SK-N-SH (cell line): ENCODE results near the gene DNAH11. TPM values are rescaled to one million over a fixed set of nuclear protein-coding genes. Genes with fewer than 3 reads are reported as not detected.

Source experiments
- CTCF ChIA-PET: fragments of 300-600, 350-600 bp; formaldehyde crosslinking; extraction: SDS; loops from one replicate; lab custom pipeline; 2021; lab: Yijun Ruan, JAX
- POLR2A ChIA-PET: fragments of 350-600 bp; sonication (Branson Sonifier 250); formaldehyde crosslinking; extraction: SDS; loops from one replicate; lab custom pipeline; 2020; ENCODE audit warnings: antibody characterized with exemption, inconsistent platforms; lab: Yijun Ruan, JAX
- DNase-seq: peaks from one replicate; pipeline ENCODE4 v3.0.0; 2012
- H2AFZ ChIP-seq: fragments of 200-600 bp; sonication (generic); 2 replicates; pipeline ENCODE4 v1.8.1; 2016; ENCODE audit warnings: antibody characterized with exemption, mild to moderate bottlenecking, low read depth
- H3F3A ChIP-seq: fragments of 200-600 bp; sonication (generic); replicated peaks from 2 replicates; pipeline ENCODE3; 2016; ENCODE audit warnings: antibody characterized with exemption, mild to moderate bottlenecking; ENCODE audit not compliant: insufficient read depth
- H3K27ac ChIP-seq, 2 experiments: fragments of 200-500 bp in 1 of 2; fragments of 200-600 bp in 1 of 2; sonication (Bioruptor generic) in 1 of 2; sonication (generic), shearing (Covaris generic) in 1 of 2; 2 replicates each; pipeline versions ENCODE4 v1.5.1 to v1.6.1; 2014 to 2016; ENCODE audit warnings: low read depth in 2 of 2, inconsistent platforms in 1 of 2, low read length in 1 of 2, mild to moderate bottlenecking in 1 of 2, mixed read lengths in 1 of 2
- H3K27me3 ChIP-seq: fragments of 200-600 bp; sonication (generic), shearing (Covaris generic); 2 replicates; pipeline ENCODE4 v1.6.1; 2016; ENCODE audit warnings: mixed run types; ENCODE audit not compliant: insufficient read depth
- H3K36me3 ChIP-seq, 2 experiments: fragments of 200-500 bp in 1 of 2; fragments of 200-600 bp in 1 of 2; sonication (Bioruptor generic) in 1 of 2; sonication (generic) in 1 of 2; replicated peaks in 1 of 2; 2 replicates each; pipeline versions ENCODE3 to v1.5.1; 2014 to 2016; ENCODE audit warnings: low read length in 1 of 2, mild to moderate bottlenecking in 1 of 2; ENCODE audit not compliant: insufficient read depth in 2 of 2, control insufficient read depth in 1 of 2
- H3K4me1 ChIP-seq, 2 experiments: fragments of 200-500 bp in 1 of 2; fragments of 200-600 bp in 1 of 2; sonication (Bioruptor generic) in 1 of 2; sonication (generic), shearing (Covaris generic) in 1 of 2; 2 replicates each; pipeline versions ENCODE4 v1.5.1 to v1.6.1; 2014 to 2016; ENCODE audit warnings: low read depth in 1 of 2, low read length in 1 of 2, mixed run types in 1 of 2; ENCODE audit not compliant: insufficient read depth in 2 of 2, control insufficient read depth in 1 of 2
- H3K4me2 ChIP-seq: fragments of 200-600 bp; sonication (generic), shearing (Covaris generic); 2 replicates; pipeline ENCODE4 v1.6.1; 2017; ENCODE audit warnings: mixed run types
- H3K4me3 ChIP-seq, 2 experiments: fragments of 200-500 bp in 1 of 2; fragments of 200-600 bp in 1 of 2; sonication (Bioruptor generic) in 1 of 2; sonication (generic), shearing (Covaris generic) in 1 of 2; 2 replicates each; pipeline versions ENCODE4 v1.5.1 to v1.8.1; 2014 to 2016; ENCODE audit warnings: low read depth in 2 of 2, inconsistent platforms in 1 of 2, low read length in 1 of 2, mild to moderate bottlenecking in 1 of 2, mixed read lengths in 1 of 2, moderate library complexity in 1 of 2
- H3K79me2 ChIP-seq: fragments of 200-600 bp; sonication (generic); 2 replicates; pipeline ENCODE4 v1.8.1; 2017; ENCODE audit warnings: mild to moderate bottlenecking; ENCODE audit not compliant: insufficient read depth
- H3K9ac ChIP-seq: fragments of 200-600 bp; sonication (generic); 2 replicates; pipeline ENCODE4 v1.6.1; 2017; ENCODE audit warnings: mixed run types
- H3K9me2 ChIP-seq: fragments of 200-600 bp; sonication (generic); 2 replicates; pipeline ENCODE4 v1.6.1; 2017; ENCODE audit warnings: mixed run types
- H3K9me3 ChIP-seq: fragments of 200-600 bp; sonication (generic); 2 replicates; pipeline ENCODE4 v1.6.1; 2017; ENCODE audit warnings: mixed run types, mild to moderate bottlenecking, moderate library complexity
- H4K20me1 ChIP-seq: fragments of 200-600 bp; sonication (generic); 2 replicates; pipeline ENCODE4 v1.6.1; 2017; ENCODE audit warnings: mild to moderate bottlenecking, mixed run types; ENCODE audit not compliant: insufficient read depth
- CHD2 ChIP-seq: fragments of 150-350 bp; IDR thresholded peaks from 2 replicates; pipeline ENCODE4 v1.6.1; 2018; ENCODE audit warnings: low read length; ENCODE audit not compliant: partially characterized antibody
- CTCF ChIP-seq: fragments of 200-600 bp; sonication (generic); IDR thresholded peaks from 2 replicates; pipeline ENCODE4 v1.6.1; 2017; ENCODE audit warnings: antibody characterized with exemption, mild to moderate bottlenecking, moderate library complexity
- EP300 ChIP-seq, 2 experiments: IDR thresholded peaks; 2 replicates each; pipeline versions ENCODE4 v1.4.0 to v1.6.1; 2012; ENCODE audit warnings: borderline replicate concordance in 1 of 2, low read depth in 1 of 2, low read length in 1 of 2
- EZH2phosphoT487 ChIP-seq: fragments of 200-600 bp; sonication (generic); IDR thresholded peaks from 2 replicates; pipeline ENCODE4 v1.6.1; 2017; ENCODE audit warnings: low read depth, mixed run types, mild to moderate bottlenecking, antibody characterized with exemption, moderate library complexity, borderline replicate concordance
- FOSL2 ChIP-seq: IDR thresholded peaks from 2 replicates; pipeline ENCODE4 v1.4.0; 2012; ENCODE audit warnings: low read depth, mild to moderate bottlenecking, moderate library complexity, borderline replicate concordance
- FOXM1 ChIP-seq: IDR thresholded peaks from 2 replicates; pipeline ENCODE4 v1.4.0; 2012; ENCODE audit warnings: low read depth, mild to moderate bottlenecking
- JUND ChIP-seq: IDR thresholded peaks from 2 replicates; pipeline ENCODE4 v1.4.0; 2012
- MXI1 ChIP-seq: IDR thresholded peaks from 2 replicates; pipeline ENCODE4 v1.6.1; 2012; ENCODE audit warnings: mild to moderate bottlenecking, low read depth, low read length, improper control_type of control experiment
- RFX5 ChIP-seq: IDR thresholded peaks from 2 replicates; pipeline ENCODE4 v1.6.1; 2012; ENCODE audit warnings: mild to moderate bottlenecking, improper control_type of control experiment, low read length
- SMC3 ChIP-seq: IDR thresholded peaks from 2 replicates; pipeline ENCODE4 v1.6.1; 2012; ENCODE audit warnings: low read depth, low read length, improper control_type of control experiment
- TAF1 ChIP-seq: IDR thresholded peaks from 2 replicates; pipeline ENCODE4 v1.6.1; 2012; ENCODE audit warnings: low read depth, mild to moderate bottlenecking, low read length, moderate library complexity, borderline replicate concordance
- TEAD4 ChIP-seq: IDR thresholded peaks from 2 replicates; pipeline ENCODE4 v1.4.0; 2012; ENCODE audit warnings: mild to moderate bottlenecking, borderline replicate concordance; ENCODE audit not compliant: insufficient read depth
- USF2 ChIP-seq: fragments of 150-350 bp; IDR thresholded peaks from 2 replicates; pipeline ENCODE4 v1.6.1; 2017; ENCODE audit warnings: antibody characterized with exemption, low read length, low read depth, borderline replicate concordance
- YY1 ChIP-seq: IDR thresholded peaks from 2 replicates; pipeline ENCODE4 v1.4.0; 2012; ENCODE audit warnings: low read depth, mild to moderate bottlenecking
- ZBTB33 ChIP-seq: IDR thresholded peaks from 2 replicates; pipeline ENCODE4 v1.4.0; 2012; ENCODE audit warnings: low read depth, borderline replicate concordance
- WGBS: methylation state at CpG from one replicate; pipeline ENCODE4 v1.1.6; 2017; ENCODE audit warnings: low lambda C conversion rate; 5-methylcytosine and 5-hydroxymethylcytosine counted together
- polyA plus RNA-seq, 3 experiments: library from polyadenylated mRNA; depleted of rRNA; stranded (reverse); fragments of >200 nt; gene quantifications; 2 replicates each; pipeline ENCODE4 v1.2.3, GENCODE V29; 2012
- TF ChIP-seq, protein P1 (sequence below): IDR thresholded peaks from 2 replicates; pipeline ENCODE4 v1.4.0; 2012; ENCODE audit warnings: low read depth
- TF ChIP-seq, protein P2 (sequence below): fragments of 150-350 bp; IDR thresholded peaks from 2 replicates; pipeline ENCODE4 v1.6.1; 2016; ENCODE audit warnings: mild to moderate bottlenecking, low read depth, low read length

DNAH11 gene
- polyA plus RNA-seq, 1 of the 3 experiments (the other 2 are of a cell fraction) = 0.77 TPM

DNA sequence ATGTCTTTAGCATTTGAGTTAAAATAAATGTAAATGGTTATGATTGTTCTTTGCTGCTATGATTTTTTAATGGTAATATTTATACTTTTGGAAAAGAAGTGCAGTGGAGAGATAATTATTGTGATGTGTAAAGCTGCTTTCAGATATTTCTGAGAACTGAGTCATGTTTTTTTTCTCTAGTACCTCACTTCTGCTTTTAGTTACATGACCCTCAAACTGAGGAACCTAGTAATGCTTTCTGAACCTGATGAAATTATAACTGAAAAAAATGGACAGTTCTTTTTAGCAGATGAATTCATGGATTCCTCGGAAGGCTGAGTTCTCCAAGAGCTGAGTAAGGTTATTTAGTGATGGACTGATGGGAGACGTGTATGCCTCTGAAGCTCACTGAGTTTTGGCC lies 235.1 kb downstream of the DNAH11 start:
- no peaks in the 10 kb centered on the region for H3K9me3 ChIP-seq
- no peak overlapping the region for H3K9ac ChIP-seq
- no peak overlapping the region for H2AFZ ChIP-seq
- H3K4me2 ChIP-seq = no peak overlapping the region
- no peak overlapping the region for H3K4me3 ChIP-seq
- H3F3A ChIP-seq = no peaks in the 10 kb centered on the region
- no peaks in the 10 kb centered on the region for H3K79me2 ChIP-seq
- no peaks in the 10 kb centered on the region for H3K9me2 ChIP-seq
- H3K36me3 ChIP-seq = no peaks in the 10 kb centered on the region
- ChIA-PET POLR2A (no interaction called here), CTCF (interaction anchor here (1.2 to 1.4 kb wide), 2 partner anchors 10 to 305 kb away, joined by 3 to 6 read pairs; no protein-coding TSS in a partner anchor)
- no peaks in the 10 kb centered on the region; the same call in 1 of the 2 replicates for H3K27me3 ChIP-seq
- no peak overlapping the region for H3K27ac ChIP-seq
- no peaks in the 10 kb centered on the region for H3K4me1 ChIP-seq
- H4K20me1 ChIP-seq = no peaks in the 10 kb centered on the region
- 2% methylated on average over 2 of the region's 2 CpGs for WGBS
- DNase-seq = no peak
- TF ChIP-seq USF2 (no peak), YY1 (no peak), CHD2 (no peak), RFX5 (no peak), ZBTB33 (no peak), FOXM1 (no peak), EP300 (IDR thresholded peaks at IDR 0.05; ENCODE audit: borderline replicate concordance in 1 of 2, low read depth in 1 of 2, low read length in 1 of 2) (no peak), FOSL2 (no peak), SMC3 (no peak), EZH2phosphoT487 (no peak), TEAD4 (no peak), MXI1 (no peak), CTCF (no peak), TAF1 (no peak), JUND (no peak)
- TF ChIP-seq, protein P1, sequence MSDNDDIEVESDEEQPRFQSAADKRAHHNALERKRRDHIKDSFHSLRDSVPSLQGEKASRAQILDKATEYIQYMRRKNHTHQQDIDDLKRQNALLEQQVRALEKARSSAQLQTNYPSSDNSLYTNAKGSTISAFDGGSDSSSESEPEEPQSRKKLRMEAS = no peak
- TF ChIP-seq, protein P2, sequence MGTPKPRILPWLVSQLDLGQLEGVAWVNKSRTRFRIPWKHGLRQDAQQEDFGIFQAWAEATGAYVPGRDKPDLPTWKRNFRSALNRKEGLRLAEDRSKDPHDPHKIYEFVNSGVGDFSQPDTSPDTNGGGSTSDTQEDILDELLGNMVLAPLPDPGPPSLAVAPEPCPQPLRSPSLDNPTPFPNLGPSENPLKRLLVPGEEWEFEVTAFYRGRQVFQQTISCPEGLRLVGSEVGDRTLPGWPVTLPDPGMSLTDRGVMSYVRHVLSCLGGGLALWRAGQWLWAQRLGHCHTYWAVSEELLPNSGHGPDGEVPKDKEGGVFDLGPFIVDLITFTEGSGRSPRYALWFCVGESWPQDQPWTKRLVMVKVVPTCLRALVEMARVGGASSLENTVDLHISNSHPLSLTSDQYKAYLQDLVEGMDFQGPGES = no peak
- TF ChIP-seq, all 33 proteins: peak for 0
